Measurements from ENCODE around the gene MTX2.

GRCh38 chr2:176331646-176332045 is 62.4 kb downstream of the MTX2 start:
- no peak for TF ChIP-seq CTCF (IDR thresholded peaks at IDR 0.05)
- no peak for TF ChIP-seq POLR2A (IDR thresholded peaks at IDR 0.05)

Data from body of pancreas (tissue), 4 donors.